SK-N-SH treated with all-trans-retinoic acid at 6 μM for 48 hours (cell line): ENCODE results near the gene IL13RA2.

Source experiments
- ATAC-seq: fragments of 200-7000 bp; cut with Tn5 transposase; 3 replicates; pipeline ENCODE4 v1.9.1; 2020; ENCODE audit warnings: mild to moderate bottlenecking, moderate library complexity
- ARNTL ChIP-seq: fragments of 450-650 bp; formaldehyde crosslinking; IDR thresholded peaks from 2 replicates; pipeline ENCODE4 v1.5.0; 2020; ENCODE audit warnings: low read depth, mild to moderate bottlenecking, moderate library complexity, borderline replicate concordance
- BACH2 ChIP-seq: fragments of 250-450 bp; sonication (Bioruptor Pico); IDR thresholded peaks from 2 replicates; pipeline ENCODE4 v1.9.0; 2021; ENCODE audit warnings: mild to moderate bottlenecking, borderline replicate concordance
- CREB5 ChIP-seq: fragments of 250-450 bp; sonication (Bioruptor Pico); IDR thresholded peaks from 2 replicates; pipeline ENCODE4 v1.5.1; 2020; ENCODE audit warnings: low read depth, mild to moderate bottlenecking, moderate library complexity
- CSDC2 ChIP-seq: fragments of 250-450 bp; sonication (Bioruptor Pico); IDR thresholded peaks from 2 replicates; pipeline ENCODE4 v1.5.0; 2020; ENCODE audit warnings: mild to moderate bottlenecking, moderate library complexity
- CSRNP3 ChIP-seq: fragments of 250-450 bp; sonication (Bioruptor Pico); IDR thresholded peaks from 2 replicates; pipeline ENCODE4 v1.5.1; 2021; ENCODE audit warnings: mild to moderate bottlenecking, moderate library complexity
- ESRRG ChIP-seq: fragments of 250-450 bp; sonication (Bioruptor Pico); IDR thresholded peaks from 2 replicates; pipeline ENCODE4 v1.6.1; 2021; ENCODE audit warnings: mild to moderate bottlenecking
- GLIS3 ChIP-seq: fragments of 250-450 bp; sonication (Bioruptor Pico); IDR thresholded peaks from 2 replicates; pipeline ENCODE4 v1.5.0; 2020; ENCODE audit warnings: mild to moderate bottlenecking, moderate library complexity
- OSR1 ChIP-seq: fragments of 250-450 bp; sonication (Bioruptor Pico); IDR thresholded peaks from 2 replicates; pipeline ENCODE4 v1.8.0; 2022; ENCODE audit warnings: moderate library complexity, mild to moderate bottlenecking, inconsistent platforms
- POU6F1 ChIP-seq: fragments of 250-450 bp; sonication (Bioruptor Pico); IDR thresholded peaks from 2 replicates; pipeline ENCODE4 v1.8.0; 2021; ENCODE audit warnings: low read depth, mild to moderate bottlenecking, moderate library complexity, borderline replicate concordance
- PPARA ChIP-seq: fragments of 250-450 bp; sonication (Bioruptor Pico); IDR thresholded peaks from 2 replicates; pipeline ENCODE4 v1.5.0; 2020; ENCODE audit warnings: mild to moderate bottlenecking, borderline replicate concordance
- RARB ChIP-seq: fragments of 250-450 bp; sonication (Bioruptor Pico); IDR thresholded peaks from 2 replicates; pipeline ENCODE4 v1.8.0; 2021; ENCODE audit warnings: mild to moderate bottlenecking, moderate library complexity
- SNAI2 ChIP-seq: fragments of 250-450 bp; sonication (Bioruptor Pico); IDR thresholded peaks from 2 replicates; pipeline ENCODE4 v1.5.0; 2020; ENCODE audit warnings: mild to moderate bottlenecking, moderate library complexity
- TCF4 ChIP-seq: fragments of 250-450 bp; sonication (Bioruptor Pico); IDR thresholded peaks from 2 replicates; pipeline ENCODE4 v1.8.0; 2021; ENCODE audit warnings: mild to moderate bottlenecking, moderate library complexity, borderline replicate concordance
- TOX ChIP-seq: fragments of 250-450 bp; sonication (Bioruptor Pico); IDR thresholded peaks from 2 replicates; pipeline ENCODE4 v1.8.0; 2021; ENCODE audit warnings: mild to moderate bottlenecking, moderate library complexity, borderline replicate concordance
- TSHZ2 ChIP-seq: fragments of 250-450 bp; sonication (Bioruptor Pico); IDR thresholded peaks from 2 replicates; pipeline ENCODE4 v1.5.0; 2020; ENCODE audit warnings: mild to moderate bottlenecking, moderate library complexity
- ZC3H10 ChIP-seq: fragments of 250-450 bp; sonication (Bioruptor Pico); IDR thresholded peaks from 2 replicates; pipeline ENCODE4 v1.5.1; 2021; ENCODE audit warnings: mild to moderate bottlenecking, moderate library complexity
- ZFP30 ChIP-seq: fragments of 450-650 bp; formaldehyde crosslinking; IDR thresholded peaks from 2 replicates; pipeline ENCODE4 v1.5.0; 2022; ENCODE audit warnings: mild to moderate bottlenecking, moderate library complexity
- ZNF565 ChIP-seq: fragments of 450-650 bp; formaldehyde crosslinking; conservative IDR thresholded peaks from 2 replicates; pipeline ENCODE4 v1.5.0; 2020; ENCODE audit warnings: low read depth, mild to moderate bottlenecking, moderate library complexity
- ZNF70 ChIP-seq: fragments of 450-650 bp; formaldehyde crosslinking; IDR thresholded peaks from 2 replicates; pipeline ENCODE4 v1.5.0; 2020; ENCODE audit warnings: mild to moderate bottlenecking, moderate library complexity
- ZNF8 ChIP-seq: fragments of 450-650 bp; formaldehyde crosslinking; IDR thresholded peaks from 2 replicates; pipeline ENCODE4 v1.5.0; 2020; ENCODE audit warnings: mild to moderate bottlenecking, moderate library complexity

IL13RA2 gene

GRCh38 chrX:115040417-115040816 lies 23.0 kb upstream of the IL13RA2 start:
- no peak for TF ChIP-seq ZFP30 (CRISPR knock-in tag)
- TF ChIP-seq RARB = no peak
- TF ChIP-seq GLIS3 = no peak
- no peak for TF ChIP-seq SNAI2
- no peak for TF ChIP-seq ZNF70 (CRISPR knock-in tag)
- TF ChIP-seq ZC3H10 (CRISPR knock-in tag) = no peak
- no peak for TF ChIP-seq CREB5 (CRISPR knock-in tag)
- no peak for TF ChIP-seq POU6F1
- TF ChIP-seq PPARA = no peak
- TF ChIP-seq ZNF8 (CRISPR knock-in tag) = no peak
- no peak for TF ChIP-seq OSR1 (CRISPR knock-in tag)
- no peak for TF ChIP-seq ARNTL (CRISPR knock-in tag)
- no peak for TF ChIP-seq ESRRG (CRISPR knock-in tag)
- no peak for TF ChIP-seq TCF4 (CRISPR knock-in tag)
- TF ChIP-seq BACH2 = no peak
- no peak for TF ChIP-seq TSHZ2 (CRISPR knock-in tag)
- no peak for TF ChIP-seq CSRNP3
- TF ChIP-seq TOX (CRISPR knock-in tag) = no peak

GRCh38 chrX:115038406-115038805 lies 21.0 kb upstream of the IL13RA2 start:
- TF ChIP-seq CSDC2 (CRISPR knock-in tag) (no peak), BACH2 (no peak), SNAI2 (no peak), ZNF8 (CRISPR knock-in tag) (no peak), ZNF70 (CRISPR knock-in tag) (no peak), PPARA (no peak), ZNF565 (CRISPR knock-in tag) (no peak), CREB5 (CRISPR knock-in tag) (no peak), TSHZ2 (CRISPR knock-in tag) (no peak), ZFP30 (CRISPR knock-in tag) (no peak), CSRNP3 (no peak)
- TF ChIP-seq, all 23 proteins: peak for 0
- ATAC-seq = no peak

More at GRCh38 chrX:115040417-115040816, 23.0 kb upstream of the IL13RA2 start:
- ATAC-seq = no peak
